IMR-90 (cell line): ENCODE measurements around the gene GPRC5D.

Experiments used
- FOS ChIP-seq: fragments of 150-350 bp; IDR thresholded peaks from 2 replicates; pipeline ENCODE4 v1.6.1; 2016; ENCODE audit warnings: low read depth, low read length
- MAFK ChIP-seq: IDR thresholded peaks from 2 replicates; pipeline ENCODE4 v1.6.1; 2012; ENCODE audit warnings: low read depth, low read length, improper control_type of control experiment
- POLR2A ChIP-seq: IDR thresholded peaks from 2 replicates; pipeline ENCODE4 v1.6.1; 2012; ENCODE audit warnings: mild to moderate bottlenecking, low read depth, low read length
- RAD21 ChIP-seq: IDR thresholded peaks from 2 replicates; pipeline ENCODE4 v1.6.1; 2012; ENCODE audit warnings: low read length, improper control_type of control experiment
- SMC3 ChIP-seq: fragments of 150-350 bp; IDR thresholded peaks from 2 replicates; pipeline ENCODE4 v1.6.1; 2016; ENCODE audit warnings: low read depth, mild to moderate bottlenecking, antibody characterized with exemption, low read length, moderate library complexity
- TF ChIP-seq, protein P1 (sequence below): conservative IDR thresholded peaks from 2 replicates; pipeline ENCODE4 v1.5.1; 2012; ENCODE audit warnings: mild to moderate bottlenecking, low read depth, low read length, improper control_type of control experiment
- TF ChIP-seq, protein P2 (sequence below): fragments of 150-350 bp; IDR thresholded peaks from 2 replicates; pipeline ENCODE4 v1.6.1; 2016; ENCODE audit warnings: low read depth, mild to moderate bottlenecking, low read length, moderate library complexity, borderline replicate concordance
- TF ChIP-seq, protein P3 (sequence below): fragments of 150-350 bp; IDR thresholded peaks from 2 replicates; pipeline ENCODE4 v1.6.1; 2017; ENCODE audit warnings: mild to moderate bottlenecking, antibody characterized with exemption, low read length, low read depth

DNA sequence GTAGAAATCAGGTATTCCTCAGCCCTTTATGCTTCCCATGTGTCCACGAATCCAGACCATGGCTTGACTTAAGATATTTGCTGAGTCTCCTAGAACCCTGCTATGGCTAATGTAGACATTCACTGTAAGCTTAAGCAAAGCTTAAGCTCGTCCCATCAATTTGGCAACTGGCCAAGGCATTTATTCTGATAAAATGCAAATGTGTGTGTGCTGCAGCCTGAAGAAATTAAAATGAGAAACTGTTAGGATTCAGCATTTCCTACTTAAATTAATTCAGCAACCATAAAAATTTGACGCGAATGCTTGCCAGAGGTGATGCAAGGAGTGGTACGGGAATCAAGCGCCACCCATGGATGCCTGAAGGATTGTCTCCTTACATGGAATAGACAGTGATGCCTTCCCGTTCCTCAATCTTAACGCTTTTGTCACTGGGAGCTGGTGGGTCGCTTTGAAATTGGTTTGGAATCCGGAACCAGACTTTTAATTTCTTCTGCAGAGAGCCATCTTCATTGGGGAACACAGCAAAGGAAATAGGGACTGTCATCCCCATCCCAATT is 34.9 kb upstream of the GPRC5D start:
- TF ChIP-seq RAD21, result no peak
- TF ChIP-seq FOS, result no peak
- TF ChIP-seq POLR2A, result no peak
- TF ChIP-seq, protein P1, sequence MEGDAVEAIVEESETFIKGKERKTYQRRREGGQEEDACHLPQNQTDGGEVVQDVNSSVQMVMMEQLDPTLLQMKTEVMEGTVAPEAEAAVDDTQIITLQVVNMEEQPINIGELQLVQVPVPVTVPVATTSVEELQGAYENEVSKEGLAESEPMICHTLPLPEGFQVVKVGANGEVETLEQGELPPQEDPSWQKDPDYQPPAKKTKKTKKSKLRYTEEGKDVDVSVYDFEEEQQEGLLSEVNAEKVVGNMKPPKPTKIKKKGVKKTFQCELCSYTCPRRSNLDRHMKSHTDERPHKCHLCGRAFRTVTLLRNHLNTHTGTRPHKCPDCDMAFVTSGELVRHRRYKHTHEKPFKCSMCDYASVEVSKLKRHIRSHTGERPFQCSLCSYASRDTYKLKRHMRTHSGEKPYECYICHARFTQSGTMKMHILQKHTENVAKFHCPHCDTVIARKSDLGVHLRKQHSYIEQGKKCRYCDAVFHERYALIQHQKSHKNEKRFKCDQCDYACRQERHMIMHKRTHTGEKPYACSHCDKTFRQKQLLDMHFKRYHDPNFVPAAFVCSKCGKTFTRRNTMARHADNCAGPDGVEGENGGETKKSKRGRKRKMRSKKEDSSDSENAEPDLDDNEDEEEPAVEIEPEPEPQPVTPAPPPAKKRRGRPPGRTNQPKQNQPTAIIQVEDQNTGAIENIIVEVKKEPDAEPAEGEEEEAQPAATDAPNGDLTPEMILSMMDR, result no peak
- TF ChIP-seq SMC3, result no peak
- TF ChIP-seq, protein P2, sequence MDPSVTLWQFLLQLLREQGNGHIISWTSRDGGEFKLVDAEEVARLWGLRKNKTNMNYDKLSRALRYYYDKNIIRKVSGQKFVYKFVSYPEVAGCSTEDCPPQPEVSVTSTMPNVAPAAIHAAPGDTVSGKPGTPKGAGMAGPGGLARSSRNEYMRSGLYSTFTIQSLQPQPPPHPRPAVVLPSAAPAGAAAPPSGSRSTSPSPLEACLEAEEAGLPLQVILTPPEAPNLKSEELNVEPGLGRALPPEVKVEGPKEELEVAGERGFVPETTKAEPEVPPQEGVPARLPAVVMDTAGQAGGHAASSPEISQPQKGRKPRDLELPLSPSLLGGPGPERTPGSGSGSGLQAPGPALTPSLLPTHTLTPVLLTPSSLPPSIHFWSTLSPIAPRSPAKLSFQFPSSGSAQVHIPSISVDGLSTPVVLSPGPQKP, result no peak
- TF ChIP-seq, protein P3, sequence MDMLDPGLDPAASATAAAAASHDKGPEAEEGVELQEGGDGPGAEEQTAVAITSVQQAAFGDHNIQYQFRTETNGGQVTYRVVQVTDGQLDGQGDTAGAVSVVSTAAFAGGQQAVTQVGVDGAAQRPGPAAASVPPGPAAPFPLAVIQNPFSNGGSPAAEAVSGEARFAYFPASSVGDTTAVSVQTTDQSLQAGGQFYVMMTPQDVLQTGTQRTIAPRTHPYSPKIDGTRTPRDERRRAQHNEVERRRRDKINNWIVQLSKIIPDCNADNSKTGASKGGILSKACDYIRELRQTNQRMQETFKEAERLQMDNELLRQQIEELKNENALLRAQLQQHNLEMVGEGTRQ, result no peak
- no peak for TF ChIP-seq MAFK
